Testis (tissue), 2 donors: Measurements from ENCODE around the gene ITPA.

Source experiments
- POLR2A ChIP-seq: fragments of 450-650 bp; IDR thresholded peaks from one replicate; pipeline ENCODE4 v1.6.1; 2017; ENCODE audit warnings: antibody characterized with exemption, mild to moderate bottlenecking, moderate library complexity
- TF ChIP-seq, protein P1 (sequence below), 3 experiments: fragments of 450-650 bp in 2 of 3; fragments of 200-600 bp in 1 of 3; sonication (generic) in 1 of 3; IDR thresholded peaks; one replicate each; pipeline ENCODE4 v1.5.1; 2016 to 2019; ENCODE audit warnings: antibody characterized with exemption in 3 of 3, mild to moderate bottlenecking in 2 of 3, moderate library complexity in 1 of 3

- TF ChIP-seq, protein P1, sequence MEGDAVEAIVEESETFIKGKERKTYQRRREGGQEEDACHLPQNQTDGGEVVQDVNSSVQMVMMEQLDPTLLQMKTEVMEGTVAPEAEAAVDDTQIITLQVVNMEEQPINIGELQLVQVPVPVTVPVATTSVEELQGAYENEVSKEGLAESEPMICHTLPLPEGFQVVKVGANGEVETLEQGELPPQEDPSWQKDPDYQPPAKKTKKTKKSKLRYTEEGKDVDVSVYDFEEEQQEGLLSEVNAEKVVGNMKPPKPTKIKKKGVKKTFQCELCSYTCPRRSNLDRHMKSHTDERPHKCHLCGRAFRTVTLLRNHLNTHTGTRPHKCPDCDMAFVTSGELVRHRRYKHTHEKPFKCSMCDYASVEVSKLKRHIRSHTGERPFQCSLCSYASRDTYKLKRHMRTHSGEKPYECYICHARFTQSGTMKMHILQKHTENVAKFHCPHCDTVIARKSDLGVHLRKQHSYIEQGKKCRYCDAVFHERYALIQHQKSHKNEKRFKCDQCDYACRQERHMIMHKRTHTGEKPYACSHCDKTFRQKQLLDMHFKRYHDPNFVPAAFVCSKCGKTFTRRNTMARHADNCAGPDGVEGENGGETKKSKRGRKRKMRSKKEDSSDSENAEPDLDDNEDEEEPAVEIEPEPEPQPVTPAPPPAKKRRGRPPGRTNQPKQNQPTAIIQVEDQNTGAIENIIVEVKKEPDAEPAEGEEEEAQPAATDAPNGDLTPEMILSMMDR (IDR thresholded peaks at IDR 0.05) = no peak
- TF ChIP-seq POLR2A = no peak
These were observed 45.9 kb upstream of the ITPA start for GRCh38 chr20:3163099-3164042.
